Measurements from ENCODE around the gene SHE. TPM values are rescaled to one million over a fixed set of nuclear protein-coding genes. Genes with fewer than 3 reads are reported as not detected.
"Not testable (repeated sequence)": the region's sequence is repeated elsewhere in the genome, so short reads cannot be mapped to it uniquely, and the experiment has no call there.

SHE gene
- polyA plus RNA-seq, 1 donor from 2014 or later = not detected

DNA sequence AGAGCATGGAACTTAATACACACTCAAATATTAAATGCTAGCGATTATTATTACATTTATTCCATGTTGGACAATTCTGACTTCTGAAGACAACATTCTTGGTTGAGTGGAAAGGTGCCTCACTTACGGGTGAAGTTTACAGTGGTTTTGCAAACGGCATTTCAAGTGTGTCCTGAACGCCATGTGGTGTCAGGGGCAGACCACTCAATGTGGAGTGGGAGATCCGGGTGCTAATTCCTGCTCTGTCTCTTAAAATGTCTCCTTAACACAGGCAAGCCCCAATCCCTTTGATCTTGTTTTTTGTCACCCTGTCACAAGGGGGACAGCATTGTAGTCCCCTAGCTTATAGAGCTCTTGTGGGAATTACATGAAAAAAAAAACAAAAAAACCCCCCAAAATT is 5.8 kb downstream of the SHE start:
- Mint-ChIP-seq H3K9me3 (no peaks in the 10 kb centered on the region), H3K27ac (peak overlapping the region; percentile 49 to 85 (median 63)), H3K4me3 (peak overlapping the region in 3 of 4 donors; percentile 56 to 94 (median 85)), H3K36me3 (peaks cover 1% of the 10 kb centered on the region), H3K4me1 (peaks cover 39 to 47% (median 46%) of the 10 kb centered on the region in 3 donors), H3K27me3 (peaks cover 10% of the 10 kb centered on the region)

GRCh38 chr1:154495496-154496273 is 6.5 kb downstream of the SHE start:
- H3K27me3 Mint-ChIP-seq = peaks cover 5% of the 10 kb centered on the region
- peak overlapping the region in 1 of 4 donors; percentile 45 for H3K4me3 Mint-ChIP-seq
- peak overlapping the region in 2 of 3 donors; percentile 31 to 93 for H3K27ac Mint-ChIP-seq
- no peaks in the 10 kb centered on the region for H3K9me3 Mint-ChIP-seq
- H3K4me1 Mint-ChIP-seq = peaks cover 45 to 53% (median 52%) of the 10 kb centered on the region in 3 donors
- H3K36me3 Mint-ChIP-seq = peaks cover 1% of the 10 kb centered on the region

- Mint-ChIP-seq H3K9me3 (peaks cover 0 to 3% (median 0%) of the 10 kb centered on the region in 3 donors), H3K4me3 (peak overlapping the region; percentile 38 to 93 (median 74)), H3K27me3 (peaks cover 1% of the 10 kb centered on the region), H3K36me3 (peaks cover 1% of the 10 kb centered on the region), H3K4me1 (peaks cover 51 to 62% (median 58%) of the 10 kb centered on the region in 3 donors), H3K27ac (peak overlapping the region; percentile 52 to 93 (median 60))
Measured at GRCh38 chr1:154493276-154493675, 8.9 kb downstream of the SHE start.

DNA sequence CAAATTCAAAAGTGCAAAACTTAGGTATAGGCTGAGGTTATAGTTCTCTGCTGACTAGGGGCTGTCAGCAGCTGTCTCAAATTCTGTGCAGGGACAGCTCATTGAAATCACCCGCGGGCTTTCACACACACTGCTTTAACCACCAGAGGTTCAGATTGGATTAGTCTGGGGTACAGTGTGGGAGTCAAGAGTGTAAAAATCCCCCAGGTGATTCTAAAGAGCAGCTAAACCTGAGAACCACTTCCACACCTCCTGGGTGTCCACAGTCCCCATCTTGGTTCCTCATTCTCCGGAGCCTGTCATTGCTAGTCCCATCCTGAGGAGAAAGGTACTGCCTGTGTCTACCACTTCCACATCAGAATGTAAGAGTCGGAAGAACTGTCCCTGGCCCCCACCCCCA is 10.1 kb downstream of the SHE start:
- Mint-ChIP-seq H3K36me3 (peaks cover 1% of the 10 kb centered on the region), H3K27ac (peak overlapping the region; percentile 44 to 60 (median 54)), H3K4me1 (peaks cover 48 to 57% (median 53%) of the 10 kb centered on the region in 3 donors), H3K27me3 (peaks cover 1% of the 10 kb centered on the region), H3K4me3 (peak overlapping the region in 2 of 4 donors; percentile 73 to 83), H3K9me3 (peaks cover 0 to 3% (median 0%) of the 10 kb centered on the region in 3 donors)

- Mint-ChIP-seq H3K27me3 (peaks cover 1% of the 10 kb centered on the region), H3K4me3 (peak overlapping the region in 2 of 4 donors; percentile 21 to 63), H3K4me1 (peaks cover 35 to 41% (median 39%) of the 10 kb centered on the region in 3 donors), H3K36me3 (no peaks in the 10 kb centered on the region), H3K9me3 (peaks cover 0 to 3% (median 0%) of the 10 kb centered on the region in 3 donors), H3K27ac (no peak overlapping the region)
Measured at GRCh38 chr1:154490317-154490716, 11.9 kb downstream of the SHE start.

DNA sequence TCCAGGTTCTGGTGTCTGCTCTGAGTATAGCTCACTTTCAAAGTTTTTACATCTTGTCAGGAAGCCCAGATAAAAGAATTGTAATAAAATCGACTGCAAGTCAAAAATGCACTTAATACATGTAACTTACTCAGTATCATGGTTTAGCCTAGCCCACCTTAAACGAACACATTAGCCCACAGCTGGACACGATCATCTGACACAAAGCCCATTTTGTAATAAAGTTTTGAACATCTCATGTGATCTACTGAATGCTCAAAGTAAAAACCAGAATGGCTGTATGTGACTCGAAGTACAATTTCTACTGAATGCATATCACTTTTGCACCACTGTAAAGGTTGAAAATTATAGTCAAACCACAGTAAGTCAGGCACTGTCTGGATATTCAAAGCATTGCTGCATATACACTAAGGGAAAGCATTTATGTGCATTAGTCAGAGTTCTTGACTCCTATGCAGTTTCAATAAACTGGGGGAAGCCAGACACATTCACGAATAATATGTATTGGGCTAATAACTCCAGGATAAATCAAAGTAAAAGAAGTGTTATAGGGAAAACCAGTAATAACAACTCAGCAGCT is 12.4 kb downstream of the SHE start:
- peaks cover 35 to 41% (median 39%) of the 10 kb centered on the region in 3 donors for H3K4me1 Mint-ChIP-seq
- H3K27ac Mint-ChIP-seq = no peak overlapping the region
- peaks cover 0 to 3% (median 0%) of the 10 kb centered on the region in 3 donors for H3K9me3 Mint-ChIP-seq
- H3K36me3 Mint-ChIP-seq = no peaks in the 10 kb centered on the region
- peaks cover 1% of the 10 kb centered on the region for H3K27me3 Mint-ChIP-seq
- H3K4me3 Mint-ChIP-seq = peak overlapping the region in 1 of 4 donors; percentile 63

- no peaks in the 10 kb centered on the region for H3K36me3 Mint-ChIP-seq
- H3K4me1 Mint-ChIP-seq = peaks cover 35 to 41% (median 39%) of the 10 kb centered on the region in 3 donors
- H3K27me3 Mint-ChIP-seq = peaks cover 1% of the 10 kb centered on the region
- H3K4me3 Mint-ChIP-seq = no peak overlapping the region
- H3K9me3 Mint-ChIP-seq = peaks cover 0 to 3% (median 0%) of the 10 kb centered on the region in 3 donors
- H3K27ac Mint-ChIP-seq = no peak overlapping the region
Measured at GRCh38 chr1:154488922-154489321, 13.3 kb downstream of the SHE start.

- H3K27ac Mint-ChIP-seq, H3K27me3 Mint-ChIP-seq, H3K36me3 Mint-ChIP-seq, H3K9me3 Mint-ChIP-seq, H3K4me3 Mint-ChIP-seq: not testable (repeated sequence)
- H3K4me1 Mint-ChIP-seq = peaks cover 15 to 19% (median 17%) of the 10 kb centered on the region in 3 donors
Measured at GRCh38 chr1:154486756-154487155, 15.5 kb downstream of the SHE start.

DNA sequence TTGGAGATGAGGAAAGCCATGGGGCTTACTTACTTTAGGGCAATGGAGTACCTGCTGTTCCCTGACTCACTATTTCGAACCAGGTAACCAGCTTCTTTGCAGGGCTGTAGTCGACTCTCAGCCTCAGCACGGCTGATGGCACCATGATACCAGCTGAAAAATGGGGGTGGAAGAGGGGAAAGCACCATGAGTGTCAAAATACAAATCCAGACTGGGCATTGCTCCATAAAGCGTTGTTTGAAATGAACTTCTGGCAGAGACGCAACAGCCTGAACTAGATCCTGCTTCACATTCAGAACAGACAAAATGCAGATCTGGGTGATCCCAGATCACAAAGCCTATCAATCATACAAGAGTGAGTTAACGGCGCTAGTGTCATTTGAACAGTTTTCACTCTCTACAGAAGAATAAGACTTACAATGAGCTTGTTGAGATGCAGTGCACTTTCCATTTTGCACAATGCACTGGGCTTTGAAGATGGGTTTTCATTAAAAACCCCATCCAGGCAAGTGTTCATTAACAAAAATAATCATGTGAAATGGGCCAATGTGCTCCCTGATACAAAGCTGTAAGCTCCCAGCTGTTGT is 16.2 kb downstream of the SHE start:
- peaks cover 0 to 3% (median 0%) of the 10 kb centered on the region in 3 donors for H3K9me3 Mint-ChIP-seq
- peaks cover 4% of the 10 kb centered on the region for H3K27me3 Mint-ChIP-seq
- no peaks in the 10 kb centered on the region for H3K36me3 Mint-ChIP-seq

GRCh38 chr1:154485106-154485505 is 17.1 kb downstream of the SHE start:
- H3K9me3 Mint-ChIP-seq = no peaks in the 10 kb centered on the region
- no peaks in the 10 kb centered on the region for H3K36me3 Mint-ChIP-seq
- peaks cover under 1 to 3% (median under 1%) of the 10 kb centered on the region in 3 donors for H3K4me1 Mint-ChIP-seq
- peaks cover 2% of the 10 kb centered on the region for H3K27me3 Mint-ChIP-seq
- peak overlapping the region in 1 of 3 donors; percentile 59 for H3K27ac Mint-ChIP-seq
- no peak overlapping the region for H3K4me3 Mint-ChIP-seq

More for the DNA sequence above, 16.2 kb downstream of the SHE start:
- peak overlapping the region in 1 of 4 donors; percentile 18 for H3K4me3 Mint-ChIP-seq
- no peak overlapping the region for H3K27ac Mint-ChIP-seq
- H3K4me1 Mint-ChIP-seq = peaks cover 7 to 12% (median 10%) of the 10 kb centered on the region in 3 donors

- H3K4me3 Mint-ChIP-seq = no peak overlapping the region
- no peaks in the 10 kb centered on the region for H3K36me3 Mint-ChIP-seq
- no peak overlapping the region for H3K27ac Mint-ChIP-seq
- H3K4me1 Mint-ChIP-seq = no peaks in the 10 kb centered on the region
- H3K27me3 Mint-ChIP-seq = peaks cover 2% of the 10 kb centered on the region
- no peaks in the 10 kb centered on the region for H3K9me3 Mint-ChIP-seq
Measured at GRCh38 chr1:154483941-154484803, 18.0 kb downstream of the SHE start.

DNA sequence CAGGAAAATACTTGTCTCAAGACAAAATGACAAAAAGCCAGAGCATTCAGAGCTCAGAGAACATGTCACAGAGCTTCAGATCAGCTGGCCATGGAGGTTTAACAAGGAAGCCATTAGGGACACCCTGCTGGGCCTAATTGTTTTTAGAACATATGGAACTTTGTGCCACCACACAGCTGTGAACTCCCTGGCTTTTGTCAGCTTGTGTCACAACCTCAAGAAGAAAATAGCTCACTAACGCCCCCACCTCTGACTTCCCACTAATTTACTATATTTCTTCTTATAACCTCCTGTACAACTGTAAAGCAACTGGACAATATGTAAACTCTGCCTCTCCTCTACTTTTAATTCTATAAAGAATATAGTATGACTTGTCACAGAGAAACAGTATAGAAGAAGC is 21.2 kb downstream of the SHE start:
- no peak overlapping the region for H3K27ac Mint-ChIP-seq
- H3K27me3 Mint-ChIP-seq = peaks cover 2% of the 10 kb centered on the region
- no peaks in the 10 kb centered on the region for H3K9me3 Mint-ChIP-seq
- no peak overlapping the region for H3K4me3 Mint-ChIP-seq
- H3K4me1 Mint-ChIP-seq = peaks cover 3 to 5% (median 4%) of the 10 kb centered on the region in 3 donors
- no peaks in the 10 kb centered on the region for H3K36me3 Mint-ChIP-seq

GRCh38 chr1:154479764-154480421 is 22.3 kb downstream of the SHE start:
- Mint-ChIP-seq H3K27me3 (peaks cover 2% of the 10 kb centered on the region), H3K27ac (no peak overlapping the region), H3K4me3 (no peak overlapping the region), H3K4me1 (peaks cover 3 to 5% (median 4%) of the 10 kb centered on the region in 3 donors), H3K9me3 (no peaks in the 10 kb centered on the region), H3K36me3 (no peaks in the 10 kb centered on the region)

DNA sequence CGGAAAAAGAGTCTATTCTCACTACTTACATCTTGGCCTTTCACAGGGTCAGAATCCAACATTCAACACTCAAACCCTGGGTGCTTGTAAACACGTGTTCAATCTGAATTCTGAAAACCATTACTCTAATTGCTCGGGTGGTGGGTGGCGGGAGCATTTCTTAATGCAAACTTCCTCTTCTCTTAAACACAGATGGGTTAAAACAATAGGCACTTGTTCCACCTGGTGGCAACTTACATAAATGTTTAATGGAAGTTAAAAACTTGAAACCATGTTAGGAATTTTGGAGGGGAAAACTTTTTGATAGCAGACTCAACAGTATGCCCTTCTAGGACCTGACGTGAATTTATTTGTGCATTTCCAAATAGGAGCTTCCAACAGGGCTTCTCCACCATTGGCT is 23.6 kb downstream of the SHE start:
- Mint-ChIP-seq H3K9me3 (no peaks in the 10 kb centered on the region), H3K4me3 (no peak overlapping the region), H3K27ac (no peak overlapping the region)

More for the DNA sequence above, 23.6 kb downstream of the SHE start:
- Mint-ChIP-seq H3K36me3 (no peaks in the 10 kb centered on the region), H3K4me1 (peaks cover 3 to 5% (median 5%) of the 10 kb centered on the region in 3 donors), H3K27me3 (peaks cover 2% of the 10 kb centered on the region)
